Effector memory CD8-positive, alpha-beta T cell (primary cell): ENCODE data around the gene LRCH1.
"Not testable (repeated sequence)": the region's sequence is repeated elsewhere in the genome, so short reads cannot be mapped to it uniquely, and the experiment has no call there.

ENCODE experiments used
- ATAC-seq: fragments of 150-1000 bp; cut with Tn5 transposase; replicated peaks from 2 replicates; pipeline ENCODE4 v1.10.0; 2021; ENCODE audit warnings: mild to moderate bottlenecking, moderate library complexity
- DNase-seq, 3 experiments: peaks; one replicate each; pipeline ENCODE4 v3.0.0; 2021
- H3K27ac Mint-ChIP-seq, 2 donors: one replicate each; pipeline ENCODE4 v1.8.0; 2022; ENCODE audit warnings: mild to moderate bottlenecking in 2 of 2, mixed read lengths in 2 of 2, moderate library complexity in 2 of 2
- H3K27me3 Mint-ChIP-seq, 2 donors: one replicate each; pipeline ENCODE4 v1.8.0; 2022; ENCODE audit warnings: mixed read lengths in 2 of 2
- H3K36me3 Mint-ChIP-seq: one replicate; pipeline ENCODE4 v1.8.0; 2022; ENCODE audit warnings: mild to moderate bottlenecking, moderate library complexity, mixed read lengths; ENCODE audit not compliant: insufficient read depth
- H3K4me1 Mint-ChIP-seq, 2 donors: one replicate each; pipeline ENCODE4 v1.8.0; 2022; ENCODE audit warnings: low read depth in 2 of 2, mixed read lengths in 2 of 2
- H3K4me3 Mint-ChIP-seq, 2 donors: one replicate each; pipeline ENCODE4 v1.8.0; 2022; ENCODE audit warnings: mild to moderate bottlenecking in 2 of 2, mixed read lengths in 2 of 2, moderate library complexity in 2 of 2
- H3K9me3 Mint-ChIP-seq, 2 donors: one replicate each; pipeline ENCODE4 v1.8.0; 2022; ENCODE audit warnings: mixed read lengths in 2 of 2

Gene LRCH1

DNA sequence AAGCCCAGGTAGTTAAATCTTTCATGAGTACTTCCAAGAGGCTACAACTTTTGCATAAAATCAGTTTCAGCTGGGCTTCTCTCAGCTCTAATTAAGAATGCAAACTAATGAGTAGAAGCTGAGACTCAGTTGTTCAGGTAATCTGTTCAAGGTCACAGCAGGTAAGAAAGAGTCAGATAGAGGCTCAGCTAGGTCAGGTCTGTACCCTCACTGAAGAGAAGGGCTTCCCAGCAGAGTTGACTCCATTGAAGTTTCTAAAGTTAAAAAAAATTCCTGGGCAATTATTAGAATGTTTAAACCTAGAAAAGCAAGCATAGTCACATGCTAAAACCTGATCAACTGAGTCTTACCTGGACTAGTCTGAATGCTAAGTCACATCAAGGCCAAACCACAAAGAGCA, 201.8 kb downstream of the LRCH1 start:
- Mint-ChIP-seq H3K27ac (no peak overlapping the region), H3K4me1 (peaks cover 22 to 34% of the 10 kb centered on the region in 2 donors), H3K27me3 (peaks cover 0 to 14% of the 10 kb centered on the region in 2 donors), H3K36me3 (peaks cover 9% of the 10 kb centered on the region), H3K9me3 (no peaks in the 10 kb centered on the region), H3K4me3 (no peak overlapping the region)
- ATAC-seq (no peak), DNase-seq (no peak)

DNA sequence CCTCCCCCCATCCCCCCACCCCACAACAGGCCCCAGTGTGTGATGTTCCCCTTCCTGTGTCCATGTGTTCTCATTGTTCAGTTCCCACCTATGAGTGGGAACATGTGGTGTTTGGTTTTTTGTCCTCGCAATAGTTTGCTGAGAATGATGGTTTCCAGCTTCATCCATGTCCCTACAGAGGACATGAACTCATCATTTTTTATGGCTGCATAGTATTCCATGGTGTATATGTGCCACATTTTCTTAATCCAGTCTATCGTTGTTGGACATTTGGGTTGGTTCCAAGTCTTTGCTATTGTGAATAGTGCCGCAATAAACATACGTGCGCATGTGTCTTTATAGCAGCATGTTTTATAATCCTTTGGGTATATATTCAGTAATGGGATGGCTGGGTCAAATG, 202.5 kb downstream of the LRCH1 start:
- peaks cover 0 to 14% of the 10 kb centered on the region in 2 donors for H3K27me3 Mint-ChIP-seq
- not testable (repeated sequence) for H3K4me3 Mint-ChIP-seq, DNase-seq, H3K36me3 Mint-ChIP-seq, ATAC-seq, H3K27ac Mint-ChIP-seq, H3K9me3 Mint-ChIP-seq
- peaks cover 23 to 34% of the 10 kb centered on the region in 2 donors for H3K4me1 Mint-ChIP-seq

- H3K36me3 Mint-ChIP-seq, result peaks cover 2% of the 10 kb centered on the region
- ATAC-seq, result no peak
- DNase-seq, result no peak
- H3K4me3 Mint-ChIP-seq, result no peak overlapping the region
- no peaks in the 10 kb centered on the region for H3K9me3 Mint-ChIP-seq
- H3K27ac Mint-ChIP-seq, result no peak overlapping the region
- H3K27me3 Mint-ChIP-seq, result peaks cover 0 to 14% of the 10 kb centered on the region in 2 donors
- peaks cover 15 to 23% of the 10 kb centered on the region in 2 donors for H3K4me1 Mint-ChIP-seq
Observed at GRCh38 chr13:46756977-46757376, 204.0 kb downstream of the LRCH1 start.

GRCh38 chr13:46757640-46758039, 204.7 kb downstream of the LRCH1 start:
- no peaks in the 10 kb centered on the region for H3K9me3 Mint-ChIP-seq
- DNase-seq, result no peak
- H3K36me3 Mint-ChIP-seq, result no peaks in the 10 kb centered on the region
- ATAC-seq, result no peak
- H3K4me3 Mint-ChIP-seq, result no peak overlapping the region
- H3K27me3 Mint-ChIP-seq, result peaks cover 0 to 14% of the 10 kb centered on the region in 2 donors
- H3K4me1 Mint-ChIP-seq, result peaks cover 12 to 18% of the 10 kb centered on the region in 2 donors
- peak overlapping the region in 1 of 2 donors; percentile 29 for H3K27ac Mint-ChIP-seq

DNA sequence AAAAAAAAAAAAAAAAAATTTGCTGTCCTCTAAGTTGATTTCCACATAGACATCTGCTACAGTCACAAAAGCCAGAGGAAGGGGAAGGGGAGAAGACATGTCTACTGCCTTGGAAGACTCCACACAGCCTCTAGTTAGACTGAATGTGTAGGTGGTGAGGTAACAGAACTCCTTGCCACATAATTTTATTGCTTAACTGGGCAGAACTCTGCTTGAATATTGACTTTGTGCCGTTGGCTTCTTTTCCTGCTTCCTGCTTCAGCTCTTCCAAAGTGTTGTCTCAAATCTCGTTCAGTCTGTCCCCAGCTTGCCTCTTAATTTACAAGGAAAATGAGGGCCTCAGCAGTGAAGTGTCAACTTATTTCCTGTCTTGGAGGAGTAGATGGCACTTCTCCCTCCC, 206.9 kb downstream of the LRCH1 start:
- DNase-seq (no peak), ATAC-seq (no peak)
- Mint-ChIP-seq H3K27ac (no peak overlapping the region), H3K27me3 (peaks cover 0 to 14% of the 10 kb centered on the region in 2 donors), H3K36me3 (no peaks in the 10 kb centered on the region), H3K9me3 (no peaks in the 10 kb centered on the region), H3K4me1 (peaks cover 1 to 3% of the 10 kb centered on the region in 2 donors), H3K4me3 (no peak overlapping the region)

GRCh38 chr13:46761174-46761573, 208.2 kb downstream of the LRCH1 start:
- H3K27ac Mint-ChIP-seq, result no peak overlapping the region
- H3K9me3 Mint-ChIP-seq, result no peaks in the 10 kb centered on the region
- peaks cover 0 to 14% of the 10 kb centered on the region in 2 donors for H3K27me3 Mint-ChIP-seq
- H3K36me3 Mint-ChIP-seq, result no peaks in the 10 kb centered on the region
- H3K4me1 Mint-ChIP-seq, result peaks cover 1 to 3% of the 10 kb centered on the region in 2 donors
- H3K4me3 Mint-ChIP-seq, result no peak overlapping the region
- no peak for ATAC-seq
- no peak for DNase-seq

- ATAC-seq (no peak), DNase-seq (no peak)
- H3K36me3 Mint-ChIP-seq, result no peaks in the 10 kb centered on the region
- peaks cover 1 to 3% of the 10 kb centered on the region in 2 donors for H3K4me1 Mint-ChIP-seq
- H3K27me3 Mint-ChIP-seq, result peaks cover 0 to 14% of the 10 kb centered on the region in 2 donors
- H3K4me3 Mint-ChIP-seq, result no peak overlapping the region
- H3K9me3 Mint-ChIP-seq, result no peaks in the 10 kb centered on the region
- no peak overlapping the region for H3K27ac Mint-ChIP-seq
Observed at GRCh38 chr13:46761866-46762265, 208.9 kb downstream of the LRCH1 start.

DNA sequence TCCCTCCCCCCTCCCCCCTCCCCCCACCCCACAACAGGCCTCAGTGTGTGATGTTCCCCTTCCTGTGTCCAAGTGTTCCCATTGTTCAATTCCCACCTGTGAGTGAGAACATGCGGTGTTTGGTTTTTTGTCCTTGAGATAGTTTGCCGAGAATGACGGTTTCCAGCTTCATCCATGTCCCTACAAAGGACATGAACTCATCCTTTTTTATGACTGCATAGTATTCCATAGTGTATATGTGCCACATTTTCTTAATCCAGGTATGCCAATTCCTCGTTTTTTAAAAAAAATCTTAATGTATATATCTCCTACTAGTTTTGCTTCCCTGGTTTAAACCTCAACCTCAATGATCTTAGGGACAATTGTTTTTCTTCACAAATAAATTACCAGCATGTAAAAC, 217.0 kb downstream of the LRCH1 start:
- not testable (repeated sequence) for H3K27me3 Mint-ChIP-seq, DNase-seq, ATAC-seq, H3K9me3 Mint-ChIP-seq, H3K27ac Mint-ChIP-seq, H3K4me3 Mint-ChIP-seq, H3K4me1 Mint-ChIP-seq
- peaks cover 40% of the 10 kb centered on the region for H3K36me3 Mint-ChIP-seq

- H3K36me3 Mint-ChIP-seq, result peaks cover 57% of the 10 kb centered on the region
Observed at GRCh38 chr13:46771693-46772092, 218.7 kb downstream of the LRCH1 start.

GRCh38 chr13:46773541-46773940, 220.6 kb downstream of the LRCH1 start:
- no peak for ATAC-seq
- DNase-seq, result no peak
- no peak overlapping the region for H3K27ac Mint-ChIP-seq
- H3K27me3 Mint-ChIP-seq, result no peaks in the 10 kb centered on the region
- no peak overlapping the region for H3K4me3 Mint-ChIP-seq
- H3K4me1 Mint-ChIP-seq, result no peaks in the 10 kb centered on the region
- H3K36me3 Mint-ChIP-seq, result peaks cover 65% of the 10 kb centered on the region
- no peaks in the 10 kb centered on the region for H3K9me3 Mint-ChIP-seq

More at GRCh38 chr13:46771693-46772092, 218.7 kb downstream of the LRCH1 start:
- H3K4me3 Mint-ChIP-seq, result no peak overlapping the region
- H3K27ac Mint-ChIP-seq, result no peak overlapping the region
- H3K9me3 Mint-ChIP-seq, result no peaks in the 10 kb centered on the region
- no peaks in the 10 kb centered on the region for H3K27me3 Mint-ChIP-seq
- no peak for DNase-seq
- H3K4me1 Mint-ChIP-seq, result no peaks in the 10 kb centered on the region
- no peak for ATAC-seq

DNA sequence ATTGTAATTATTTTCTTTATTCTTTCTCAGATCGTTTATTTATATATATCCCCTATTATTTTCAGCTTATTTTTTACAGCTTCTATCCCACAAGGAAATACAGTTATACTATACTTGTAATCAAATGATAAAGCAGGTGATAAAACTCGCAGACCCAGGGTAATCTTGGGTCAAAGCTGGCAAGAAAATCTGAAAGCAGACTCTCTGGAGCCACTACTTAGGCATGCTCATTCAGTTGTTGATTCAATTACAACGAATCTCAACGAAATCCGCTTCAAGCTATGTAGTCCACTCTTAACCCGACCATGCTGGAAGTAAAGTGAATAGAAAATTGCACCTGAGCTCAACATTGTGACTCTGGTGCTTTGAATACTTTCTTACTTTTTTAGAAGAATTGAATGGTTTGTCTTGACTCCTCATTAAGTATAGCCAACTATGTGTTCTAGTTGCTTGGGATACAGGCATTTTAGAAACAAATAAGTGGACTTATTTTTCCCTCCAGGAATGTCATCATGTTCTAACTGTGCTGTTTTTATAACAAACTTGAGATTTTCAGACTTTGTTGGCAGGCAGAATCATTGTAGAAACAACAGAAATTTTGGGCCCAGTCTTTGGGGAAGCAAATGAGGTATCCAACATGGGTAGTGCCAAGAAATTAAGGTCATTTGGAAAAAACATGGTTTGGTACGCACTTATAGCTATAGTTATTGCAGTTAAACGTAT, 222.6 kb downstream of the LRCH1 start:
- no peak for ATAC-seq
- Mint-ChIP-seq H3K27ac (peak overlapping the region in 1 of 2 donors; percentile 41), H3K9me3 (no peaks in the 10 kb centered on the region), H3K36me3 (peaks cover 63% of the 10 kb centered on the region), H3K4me3 (no peak overlapping the region), H3K27me3 (no peaks in the 10 kb centered on the region), H3K4me1 (no peaks in the 10 kb centered on the region)
- no peak for DNase-seq

- H3K4me1 Mint-ChIP-seq, result peaks cover 0 to 7% of the 10 kb centered on the region in 2 donors
- H3K27ac Mint-ChIP-seq, result peak overlapping the region in 1 of 2 donors; percentile 64
- DNase-seq (no peak), ATAC-seq (no peak)
- H3K9me3 Mint-ChIP-seq, result no peaks in the 10 kb centered on the region
- no peak overlapping the region for H3K4me3 Mint-ChIP-seq
- H3K27me3 Mint-ChIP-seq, result no peaks in the 10 kb centered on the region
- H3K36me3 Mint-ChIP-seq, result peaks cover 62% of the 10 kb centered on the region
Observed at GRCh38 chr13:46778095-46778494, 225.1 kb downstream of the LRCH1 start.

DNA sequence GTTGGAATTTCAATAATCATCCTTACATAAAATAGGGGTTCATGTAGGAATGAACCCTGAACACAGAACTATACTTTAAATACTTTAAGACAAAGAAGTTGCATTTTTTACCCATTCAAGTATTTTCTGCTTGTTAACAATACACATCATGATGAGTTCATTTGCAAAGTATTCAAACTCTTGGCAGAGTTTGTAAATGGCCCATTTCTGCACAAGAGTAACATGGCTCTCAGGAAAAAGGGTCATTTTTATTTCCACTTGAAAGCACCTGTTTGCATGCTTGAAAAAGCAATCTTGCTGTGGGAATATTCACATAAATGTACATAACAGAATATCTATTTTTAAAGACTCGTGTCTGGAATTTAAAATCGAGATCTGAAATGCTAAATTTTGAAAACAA, 225.9 kb downstream of the LRCH1 start:
- Mint-ChIP-seq H3K4me1 (peaks cover 0 to 7% of the 10 kb centered on the region in 2 donors), H3K36me3 (peaks cover 54% of the 10 kb centered on the region), H3K27ac (no peak overlapping the region), H3K27me3 (no peaks in the 10 kb centered on the region), H3K4me3 (no peak overlapping the region), H3K9me3 (no peaks in the 10 kb centered on the region)
- DNase-seq, result no peak
- ATAC-seq, result no peak

GRCh38 chr13:46782066-46782465, 229.1 kb downstream of the LRCH1 start:
- Mint-ChIP-seq H3K9me3 (no peaks in the 10 kb centered on the region), H3K27me3 (no peaks in the 10 kb centered on the region), H3K36me3 (peaks cover 47% of the 10 kb centered on the region)

More at GRCh38 chr13:46782066-46782465, 229.1 kb downstream of the LRCH1 start:
- ATAC-seq (no peak), DNase-seq (no peak)
- H3K4me1 Mint-ChIP-seq, result peaks cover 0 to 14% of the 10 kb centered on the region in 2 donors
- no peak overlapping the region for H3K4me3 Mint-ChIP-seq
- no peak overlapping the region for H3K27ac Mint-ChIP-seq
